Kidney capillary endothelial cell (primary cell): ENCODE results near the gene TNNI2.

Experiments used
- DNase-seq: peaks from one replicate; pipeline ENCODE4 v3.0.0-alpha.2; 2018; ENCODE audit warnings: low spot score

Gene TNNI2

GRCh38 chr11:1847006-1847735 is 8.4 kb downstream of the TNNI2 start:
- DNase-seq: no peak

GRCh38 chr11:1847926-1848639 is 9.3 kb downstream of the TNNI2 start:
- DNase-seq: no peak

- no peak for DNase-seq
These were observed 10.1 kb downstream of the TNNI2 start for GRCh38 chr11:1848640-1849430.

- no peak for DNase-seq
These were observed 12.8 kb downstream of the TNNI2 start for GRCh38 chr11:1851468-1852180.

GRCh38 chr11:1852271-1852876 is 13.6 kb downstream of the TNNI2 start:
- no peak for DNase-seq

- no peak for DNase-seq
These were observed 14.1 kb downstream of the TNNI2 start, which contains the start of gene LSP1 for GRCh38 chr11:1852877-1853276. TSS of gene LSP1 (plus strand) at chr11:1853084. CDS start at chr11:1853145, 61 bp downstream.

- DNase-seq: no peak
These were observed 14.8 kb downstream of the TNNI2 start for GRCh38 chr11:1853376-1854131.

GRCh38 chr11:1854132-1854948 is 15.6 kb downstream of the TNNI2 start:
- DNase-seq: no peak

- DNase-seq: no peak
These were observed 16.4 kb downstream of the TNNI2 start for GRCh38 chr11:1854949-1855885.

- no peak for DNase-seq
These were observed 17.1 kb downstream of the TNNI2 start for GRCh38 chr11:1855886-1856265.

- no peak for DNase-seq
These were observed 17.7 kb downstream of the TNNI2 start for GRCh38 chr11:1856306-1857005.

GRCh38 chr11:1857064-1857463 is 18.3 kb downstream of the TNNI2 start:
- no peak for DNase-seq

- no peak for DNase-seq
These were observed 19.4 kb downstream of the TNNI2 start for GRCh38 chr11:1858154-1858553.

GRCh38 chr11:1858576-1858975 is 19.8 kb downstream of the TNNI2 start:
- no peak for DNase-seq

GRCh38 chr11:1859004-1859403 is 20.2 kb downstream of the TNNI2 start:
- no peak for DNase-seq

GRCh38 chr11:1860108-1860507 is 21.3 kb downstream of the TNNI2 start:
- DNase-seq: no peak

- no peak for DNase-seq
These were observed 22.9 kb downstream of the TNNI2 start for GRCh38 chr11:1861435-1862411.
